Esophagus mucosa (tissue), 1 donor: ENCODE measurements around the gene ACACA. TPM values are rescaled to one million over a fixed set of nuclear protein-coding genes. Genes with fewer than 3 reads are reported as not detected.

Experiments used
- ATAC-seq: fragments of 200-7000 bp; cut with Tn5 transposase; one replicate; pipeline ENCODE4 v1.9.1; 2020
- total RNA-seq: library from RNA; stranded (reverse); gene quantifications from one replicate; pipeline ENCODE4 v1.2.4, GENCODE V29; 2023
- donor health status: DM: yes; HTN: yes; CAD: no.

The ACACA gene
- total RNA-seq, 1 donor from 2014 or later = 119 TPM

DNA sequence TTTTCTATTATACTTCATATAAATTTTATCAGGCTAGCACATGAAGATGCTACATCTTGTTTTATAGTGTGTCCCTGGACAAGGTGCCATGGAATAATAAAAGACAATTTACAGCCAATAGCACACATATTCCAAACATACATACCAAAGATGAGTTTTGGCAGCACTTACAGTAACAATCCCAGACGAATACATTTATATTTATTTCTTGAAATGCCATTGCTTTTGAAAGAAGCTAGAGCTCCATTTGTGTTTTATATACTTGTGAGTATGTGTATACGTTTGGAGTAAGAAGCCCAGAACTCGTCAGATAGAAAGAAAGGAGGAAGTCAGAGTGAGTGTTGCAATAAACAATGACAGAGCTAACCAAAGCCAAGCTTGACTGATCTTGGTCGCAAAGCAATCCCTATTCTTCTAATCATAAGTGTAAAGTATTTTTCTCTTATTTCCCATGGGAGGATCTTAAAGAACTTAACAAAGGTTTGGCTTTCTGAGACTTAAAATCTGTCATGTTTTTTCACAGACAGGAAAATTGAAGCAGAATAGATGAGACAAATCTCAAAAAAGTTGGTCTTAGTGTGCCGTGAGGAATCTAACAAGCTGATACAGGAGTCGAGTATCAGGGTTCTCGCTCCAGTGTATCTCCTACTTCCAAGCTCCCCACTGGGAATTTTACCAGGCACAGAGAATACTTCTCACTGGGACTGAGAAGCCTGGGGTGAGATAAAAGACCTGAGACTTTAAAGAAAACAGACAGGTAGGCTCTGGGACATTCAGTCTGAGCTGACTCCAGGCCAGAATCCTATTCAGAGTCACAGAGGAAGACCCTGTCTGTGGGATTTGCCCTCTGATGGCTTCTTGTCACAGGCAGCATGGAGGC is 282.5 kb downstream of the ACACA start:
- ATAC-seq = no peak

DNA sequence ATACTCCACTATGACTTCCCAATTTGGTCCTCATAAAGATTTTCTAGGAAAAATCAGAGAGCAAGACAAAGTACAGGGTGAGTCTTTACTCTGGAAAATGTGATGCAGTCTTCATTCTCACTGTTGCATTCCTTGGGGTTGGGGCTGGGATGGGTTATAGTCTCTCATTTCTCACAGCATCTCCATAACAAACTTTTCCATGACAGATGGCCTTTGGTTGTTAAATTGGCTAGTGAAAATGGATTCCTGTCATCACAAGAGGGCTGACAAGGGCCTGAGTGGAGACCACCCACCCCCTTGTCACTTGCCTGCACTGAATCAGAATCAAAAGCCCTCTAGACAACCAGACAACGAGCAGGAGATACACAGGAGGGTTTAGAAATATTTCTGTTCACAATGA is 283.2 kb downstream of the ACACA start:
- no peak for ATAC-seq

DNA sequence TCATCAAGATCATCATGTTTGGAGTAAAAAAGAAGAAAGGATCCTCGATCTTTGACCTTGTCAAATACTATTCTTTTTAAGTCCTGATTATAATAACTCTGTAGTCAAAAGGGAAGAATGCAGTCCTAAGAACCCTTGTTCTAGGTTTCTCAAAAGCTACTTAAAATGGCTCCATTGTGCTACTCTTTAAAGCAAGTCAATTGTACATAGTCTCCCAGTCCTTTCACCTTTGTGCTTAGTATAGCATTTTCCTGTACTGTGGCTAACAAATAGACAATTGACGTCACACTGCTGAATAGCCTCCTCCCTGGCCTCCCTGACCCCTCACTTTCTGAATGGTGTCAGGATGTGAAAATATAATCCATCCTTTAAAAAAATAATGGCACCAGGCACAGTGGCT is 285.0 kb downstream of the ACACA start:
- no peak for ATAC-seq

DNA sequence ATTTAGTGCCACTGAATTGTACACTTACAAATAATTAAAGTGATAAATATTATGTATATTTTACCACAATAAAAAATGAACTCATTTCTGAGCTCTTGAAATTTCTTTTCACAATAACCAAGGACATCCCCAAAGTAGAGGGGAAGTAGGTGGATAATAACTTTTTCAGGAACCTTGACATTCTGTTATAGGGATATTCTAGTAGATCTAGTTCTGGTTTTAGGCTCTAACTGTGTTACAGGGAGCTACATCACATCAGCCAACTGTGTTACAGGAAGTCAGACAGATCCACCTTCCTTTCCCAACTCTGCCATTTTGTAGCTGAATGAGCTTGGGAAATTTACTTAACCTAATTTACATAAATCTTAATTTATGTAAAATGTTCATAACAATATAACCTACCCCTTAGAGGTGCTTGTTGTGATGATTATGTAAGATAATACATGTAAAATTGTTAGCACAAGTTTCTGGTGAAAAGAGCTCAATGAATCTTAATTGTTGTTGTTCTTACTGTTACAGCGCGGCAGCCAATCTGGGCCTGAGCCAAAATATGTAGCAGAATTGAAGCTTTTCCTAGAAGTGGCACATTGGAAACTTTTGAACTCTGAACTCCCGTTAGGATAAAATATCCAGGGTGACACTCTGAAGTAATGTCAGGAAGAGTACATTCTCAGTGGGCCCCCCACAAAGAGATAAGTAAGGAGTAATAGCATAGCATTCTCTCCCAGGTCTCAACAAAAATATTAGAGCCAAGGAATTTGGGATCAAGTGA is 288.1 kb downstream of the ACACA start:
- ATAC-seq = no peak

DNA sequence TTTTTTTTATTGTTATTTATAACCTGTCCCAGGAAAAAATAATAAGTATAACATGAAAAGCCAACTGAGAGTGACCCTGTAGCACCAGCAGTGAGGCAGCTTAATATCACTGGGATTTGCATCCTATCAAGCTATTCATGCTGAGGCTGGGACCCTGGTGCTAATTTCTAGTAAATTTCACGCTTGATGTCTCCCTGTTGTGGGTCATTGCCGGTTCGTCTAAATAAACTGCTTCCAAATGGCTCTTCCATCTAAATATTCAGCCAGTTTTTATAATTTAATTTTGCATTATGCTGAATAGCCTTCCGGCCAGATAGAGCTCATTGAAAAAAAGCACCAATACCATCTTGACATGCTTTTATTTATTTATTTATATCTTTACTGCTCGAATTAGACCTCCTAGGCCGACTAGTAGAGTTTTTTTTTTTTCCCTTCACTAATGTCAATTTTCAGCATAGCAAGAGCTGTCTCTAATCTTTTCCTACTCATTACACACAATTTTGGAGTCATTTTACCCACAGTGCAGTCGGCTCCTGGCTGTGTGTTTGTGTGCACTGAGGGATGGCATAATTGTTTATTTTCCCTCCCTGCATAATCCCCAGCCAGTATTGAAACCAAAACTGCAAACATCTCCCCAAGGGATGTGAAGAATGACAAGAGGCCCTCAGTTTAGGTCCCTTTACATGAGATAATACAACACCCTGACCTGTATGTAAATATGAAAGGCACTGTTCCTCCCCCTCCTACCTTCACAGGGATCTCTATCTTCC is 289.1 kb downstream of the ACACA start:
- no peak for ATAC-seq

DNA sequence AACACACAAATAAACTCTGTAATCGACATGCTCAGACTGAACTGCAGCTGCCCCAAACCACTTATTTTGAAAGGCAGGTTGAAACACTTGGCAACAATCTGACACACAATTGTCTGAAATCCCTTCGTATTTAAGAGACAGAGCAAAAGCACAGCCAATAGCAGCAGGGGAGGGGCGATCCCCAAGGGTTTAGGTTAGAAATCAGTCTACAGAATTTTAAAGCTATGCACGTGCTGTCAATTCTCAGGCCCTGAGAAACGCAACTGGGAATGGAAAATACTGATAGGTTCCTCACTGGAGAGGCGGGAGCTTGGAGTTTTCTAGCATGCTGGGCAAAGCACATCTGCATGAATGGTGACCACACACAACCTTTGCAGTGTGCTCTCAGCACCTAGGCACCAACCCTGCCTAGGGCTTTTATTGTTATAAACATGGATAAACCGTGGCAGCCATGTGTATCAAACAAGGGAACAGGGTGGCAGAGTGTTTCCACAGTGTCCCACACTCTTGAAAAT is 289.9 kb downstream of the ACACA start:
- ATAC-seq = no peak

DNA sequence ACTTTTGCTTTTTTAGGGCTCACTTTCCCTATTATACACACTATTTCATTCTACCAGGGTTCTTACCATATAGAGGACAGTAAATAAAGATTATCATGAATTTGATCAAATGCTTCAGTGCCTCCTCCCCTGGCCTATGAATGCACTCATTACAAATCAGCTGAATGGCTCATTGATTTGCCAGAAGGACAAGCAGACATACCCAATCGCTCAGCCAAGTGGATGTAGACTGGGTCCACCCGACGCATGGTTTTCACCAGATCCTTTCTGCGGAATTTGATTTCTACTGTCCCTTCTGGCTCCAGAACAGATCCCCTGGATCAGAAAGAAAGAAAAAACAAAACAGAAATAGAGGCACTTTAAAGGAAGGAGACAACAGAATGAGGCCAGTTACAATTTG is 295.3 kb downstream of the ACACA start:
- no peak for ATAC-seq

DNA sequence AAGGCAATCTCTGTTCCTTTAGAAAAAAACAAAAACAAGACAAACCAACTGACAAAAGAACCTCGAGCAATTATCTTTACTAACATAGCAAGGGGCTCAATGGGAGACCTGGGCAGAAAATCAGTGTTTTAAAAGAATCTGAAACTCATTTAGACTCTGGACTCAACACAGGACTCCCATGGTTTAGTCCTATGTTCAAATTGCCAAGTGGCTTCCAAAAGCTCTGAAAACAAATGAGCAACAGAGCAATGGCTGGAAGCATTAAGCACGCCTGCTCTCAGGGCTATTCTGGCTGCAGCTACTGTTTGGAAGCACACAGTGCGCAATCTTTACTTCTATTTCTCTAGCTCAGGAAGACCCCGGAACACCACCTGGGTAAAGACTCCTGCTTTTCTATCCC is 295.9 kb downstream of the ACACA start:
- ATAC-seq = no peak

DNA sequence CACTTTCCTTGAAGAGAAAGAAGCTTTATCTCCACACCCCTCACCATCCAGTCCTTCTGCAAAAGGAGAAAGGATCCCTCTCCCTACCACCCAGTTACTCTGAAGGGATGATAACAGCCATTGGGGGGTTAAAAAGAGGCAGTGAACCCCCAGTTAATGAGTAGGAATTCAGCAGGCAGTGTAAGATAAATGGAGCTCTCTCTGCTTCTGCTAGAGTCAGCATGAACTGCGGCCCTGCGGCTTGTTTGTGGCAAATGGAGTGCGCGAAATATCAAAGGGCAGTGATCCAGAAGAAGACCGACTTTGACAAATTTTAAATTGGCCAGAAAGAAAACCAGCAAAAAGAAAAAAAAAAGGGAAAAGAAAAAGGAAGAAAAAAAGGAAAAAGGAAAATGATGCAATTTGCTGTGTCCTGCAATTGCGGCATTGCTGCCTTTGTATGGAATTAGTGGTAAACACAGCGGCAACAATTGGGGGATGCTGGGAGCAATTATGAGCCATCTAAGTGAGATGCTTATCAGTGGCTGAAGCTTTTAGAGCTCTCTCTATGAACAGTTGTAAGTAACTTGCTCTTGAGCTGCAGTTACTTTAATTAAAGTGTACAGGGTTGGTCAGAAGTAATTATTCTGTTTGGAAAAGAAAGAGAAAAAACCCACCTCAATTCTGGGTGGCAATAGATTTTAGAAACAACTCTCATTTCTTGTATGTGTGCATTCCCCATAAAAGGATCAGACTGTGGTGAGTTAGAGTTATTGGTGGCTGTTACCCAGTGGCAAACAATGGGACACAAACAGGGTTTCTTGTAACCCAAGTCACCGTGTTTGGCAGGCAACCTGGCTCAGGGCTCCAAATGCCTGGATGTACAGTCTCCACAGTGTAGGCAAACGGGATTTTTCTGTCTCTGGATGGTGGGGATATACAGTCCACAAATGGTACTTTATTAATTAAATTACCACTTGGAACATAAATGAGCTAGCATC is 296.6 kb downstream of the ACACA start:
- ATAC-seq = no peak

DNA sequence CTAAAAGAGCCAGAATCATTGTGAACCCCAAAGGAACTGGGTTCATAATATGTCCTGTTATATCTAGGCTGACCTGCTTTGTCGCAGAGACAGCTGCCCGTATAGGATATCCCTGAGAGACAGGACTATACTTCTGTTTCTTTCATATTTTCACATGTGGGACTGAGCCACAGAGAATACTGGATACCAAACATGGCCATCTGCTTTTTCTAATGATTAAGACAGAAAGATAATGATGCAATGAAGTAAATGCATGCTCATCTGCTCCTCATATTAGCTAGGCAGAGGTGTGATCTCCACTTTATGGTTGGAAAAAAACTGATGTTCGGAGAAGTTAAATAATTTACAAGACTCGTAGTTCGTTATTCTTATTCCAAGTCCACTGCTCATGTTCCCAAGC is 297.5 kb downstream of the ACACA start:
- ATAC-seq = no peak

DNA sequence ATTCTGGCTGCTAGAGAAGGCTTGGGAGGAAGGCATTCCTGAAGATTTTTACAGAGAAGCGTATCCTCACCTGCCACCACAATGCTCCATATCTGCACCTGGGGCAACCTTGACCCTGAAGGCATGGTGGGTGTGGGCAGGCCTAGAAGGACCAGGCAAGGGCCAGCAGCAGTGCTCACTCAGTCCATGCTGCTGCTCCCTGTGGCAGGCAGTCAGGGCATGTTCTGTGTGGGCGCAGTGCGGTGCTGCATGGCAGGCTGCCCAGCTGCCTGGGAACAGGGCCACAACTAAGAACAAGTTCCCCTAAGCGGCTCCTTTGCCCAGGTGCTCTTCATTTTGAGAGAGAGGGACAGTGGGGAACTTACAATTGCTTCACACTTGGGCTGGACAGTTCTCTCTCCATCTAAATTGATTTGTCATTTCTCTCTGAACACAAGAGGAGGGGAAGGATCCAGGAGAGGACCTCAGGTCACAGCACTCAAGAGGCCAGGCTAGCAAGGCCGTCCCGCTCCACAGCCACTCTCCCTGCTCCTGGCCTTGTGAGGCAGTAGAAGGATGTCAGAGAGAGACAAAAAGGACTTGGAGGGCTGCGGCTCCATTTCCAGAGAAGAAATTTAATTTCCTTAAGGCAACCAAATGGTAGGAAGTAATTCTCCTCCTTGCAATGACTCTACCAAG is 299.1 kb downstream of the ACACA start:
- ATAC-seq = peak; percentile 83

DNA sequence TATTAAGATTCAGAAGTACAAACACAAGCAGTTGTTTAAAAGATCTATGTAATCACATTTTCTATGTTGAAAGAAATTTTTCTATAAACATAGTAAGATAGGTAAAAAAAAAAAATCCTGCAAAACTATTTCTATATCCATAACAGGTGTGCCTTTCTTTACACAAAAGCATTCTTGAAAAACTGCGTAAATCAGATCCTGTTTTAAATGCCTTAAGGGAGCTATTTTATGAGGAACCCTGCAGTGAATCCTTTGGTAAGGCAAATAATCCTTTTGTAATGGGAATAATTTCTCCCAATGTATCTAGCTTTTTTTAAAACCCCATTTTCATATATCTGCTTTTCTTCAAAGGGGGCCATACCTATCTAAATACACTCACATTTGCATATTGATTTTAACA is 300.6 kb downstream of the ACACA start:
- ATAC-seq = no peak

DNA sequence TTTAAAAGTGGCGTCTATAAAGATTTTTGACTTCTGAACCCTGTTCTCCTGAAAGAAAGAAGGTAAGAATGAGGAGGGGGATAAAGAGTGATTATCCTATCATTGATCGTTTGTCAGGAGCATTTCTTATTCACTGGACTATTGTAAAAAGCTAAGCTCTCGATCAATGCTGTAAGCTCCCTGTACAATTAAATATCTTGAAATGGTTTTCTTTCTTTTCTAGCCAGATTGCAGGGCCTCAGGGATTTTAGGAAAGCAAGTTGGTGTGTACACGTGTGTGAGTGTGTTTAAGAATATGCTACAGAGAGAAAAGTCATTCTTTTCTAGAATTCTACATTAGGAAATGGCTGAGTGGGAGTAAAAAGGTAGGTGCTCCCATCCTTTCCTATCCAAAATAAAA is 303.4 kb downstream of the ACACA start:
- ATAC-seq = no peak

DNA sequence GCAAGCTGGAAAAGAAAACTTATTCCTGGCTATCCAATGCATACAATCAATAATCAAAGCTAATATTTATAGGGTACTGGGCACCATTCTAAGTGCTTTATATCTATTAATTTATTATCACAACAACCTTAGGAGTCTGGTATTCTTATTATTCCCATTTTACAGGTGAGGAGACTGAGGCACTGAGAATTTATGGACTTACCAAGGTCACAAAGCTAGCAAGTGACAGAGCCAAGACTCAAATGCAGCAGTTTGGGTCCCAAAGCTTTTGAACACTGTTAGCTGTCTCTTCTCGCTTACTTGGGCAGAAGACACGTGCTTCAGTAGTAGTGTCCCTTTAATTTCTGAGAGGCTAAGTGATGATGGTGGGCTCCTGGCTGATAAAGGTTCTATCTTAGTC is 305.3 kb downstream of the ACACA start:
- no peak for ATAC-seq

DNA sequence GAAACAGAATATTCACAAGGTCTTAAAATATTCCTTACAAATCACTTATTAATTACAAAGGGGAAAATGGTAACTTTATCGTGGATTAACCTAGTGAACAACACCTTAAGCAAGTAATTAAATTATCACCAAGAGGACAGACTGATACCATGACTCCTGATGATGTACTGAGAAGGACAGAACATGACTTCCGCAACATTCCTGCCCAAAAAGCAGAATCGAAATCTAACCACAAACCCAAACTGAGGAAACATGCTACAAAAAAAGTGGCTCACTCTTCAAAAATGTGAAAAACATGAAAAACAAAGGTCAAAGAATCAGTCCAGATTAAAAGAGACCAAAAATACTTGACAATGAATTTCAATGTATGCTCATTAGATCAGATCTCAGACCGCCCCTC is 306.4 kb downstream of the ACACA start:
- no peak for ATAC-seq

DNA sequence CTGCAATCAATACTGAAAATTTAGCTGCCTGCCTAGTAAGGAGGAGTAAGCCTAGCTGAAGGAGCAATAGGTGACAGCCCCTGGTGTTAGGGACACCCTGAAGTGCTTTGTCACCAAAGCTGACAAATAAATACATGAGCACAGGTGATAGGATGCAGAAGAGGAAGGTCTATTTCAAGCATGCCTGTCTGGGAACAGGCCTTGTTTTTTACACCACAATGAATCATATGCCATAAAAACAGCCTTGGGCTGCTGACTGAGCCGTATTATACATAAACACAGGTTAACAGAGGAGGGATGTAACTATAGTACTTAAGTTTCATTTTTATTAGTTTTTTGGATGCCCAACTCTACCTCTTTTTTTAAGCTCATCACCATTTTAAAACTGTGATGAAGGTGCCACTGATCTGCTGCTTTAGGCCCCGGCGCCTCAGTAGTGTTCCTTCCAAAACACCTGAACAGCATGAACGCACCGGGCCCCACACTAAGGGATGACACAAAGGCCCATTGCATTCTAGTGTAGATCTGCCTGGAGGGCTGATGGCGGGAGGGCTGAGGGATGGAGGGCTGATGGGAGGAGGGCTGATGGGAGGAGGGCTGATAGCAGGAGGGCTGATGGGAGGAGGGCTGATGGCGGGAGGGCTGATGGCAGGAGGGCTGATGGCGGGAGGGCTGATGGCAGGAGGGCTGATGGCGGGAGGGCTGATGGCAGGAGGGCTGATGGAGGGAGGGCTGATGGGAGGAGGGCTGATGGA is 307.5 kb downstream of the ACACA start:
- ATAC-seq = no peak

DNA sequence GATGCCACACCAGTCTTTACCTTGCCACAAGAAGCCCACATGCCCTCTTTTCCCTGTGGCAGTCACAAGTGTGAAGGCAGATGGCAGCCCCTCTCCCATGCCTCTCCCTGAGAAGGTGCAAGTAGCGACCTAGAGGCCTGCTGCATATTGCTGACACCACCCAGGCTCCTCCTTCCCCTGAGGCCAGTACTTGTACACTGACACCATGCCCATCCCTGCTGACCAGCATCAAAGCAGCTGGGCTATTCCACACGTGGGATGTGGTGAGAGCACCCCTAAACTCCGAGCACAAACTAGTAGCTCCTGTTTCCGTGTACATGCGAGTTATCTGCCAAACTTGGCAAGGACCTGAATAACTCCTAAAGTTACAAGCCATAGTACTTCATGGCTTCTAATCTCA is 308.5 kb downstream of the ACACA start:
- no peak for ATAC-seq

DNA sequence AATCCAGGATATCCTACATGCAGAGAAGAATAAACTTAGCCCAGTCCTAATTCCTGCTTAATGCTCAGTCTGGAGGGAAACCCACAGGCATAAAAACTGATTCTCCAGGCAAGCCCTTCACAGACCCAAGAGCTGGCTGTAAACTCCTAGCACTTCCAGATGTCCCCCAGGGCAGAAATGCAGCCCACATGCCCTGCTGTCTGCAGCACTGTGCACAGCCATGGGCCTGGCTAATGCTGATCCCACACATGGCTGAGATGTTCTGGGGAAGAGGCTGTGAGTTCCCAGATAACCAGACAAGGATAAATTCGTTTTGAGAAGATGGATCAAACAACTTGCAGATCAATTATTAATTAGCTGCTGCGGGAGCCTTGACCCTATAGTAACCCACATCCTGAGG is 309.5 kb downstream of the ACACA start:
- ATAC-seq = no peak

DNA sequence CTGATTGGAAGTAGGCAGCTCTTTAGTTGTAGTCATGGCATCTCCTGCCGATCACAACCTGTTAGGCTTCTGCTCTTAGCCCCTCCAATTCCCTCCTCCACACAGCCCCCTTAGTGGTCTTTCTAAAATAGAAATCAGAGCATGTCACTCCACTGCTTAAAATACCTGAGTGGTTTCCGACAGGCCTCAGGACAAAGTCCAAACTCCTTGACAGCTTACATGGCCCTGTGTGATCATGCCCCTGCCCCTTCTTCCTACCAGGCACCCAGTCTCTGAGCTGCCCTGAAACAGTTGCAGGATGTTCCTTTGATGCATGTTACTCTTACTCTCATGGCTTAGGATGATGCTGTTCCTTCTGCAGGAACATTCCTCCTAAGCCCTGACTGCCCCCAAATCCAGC is 310.6 kb downstream of the ACACA start:
- ATAC-seq = no peak

DNA sequence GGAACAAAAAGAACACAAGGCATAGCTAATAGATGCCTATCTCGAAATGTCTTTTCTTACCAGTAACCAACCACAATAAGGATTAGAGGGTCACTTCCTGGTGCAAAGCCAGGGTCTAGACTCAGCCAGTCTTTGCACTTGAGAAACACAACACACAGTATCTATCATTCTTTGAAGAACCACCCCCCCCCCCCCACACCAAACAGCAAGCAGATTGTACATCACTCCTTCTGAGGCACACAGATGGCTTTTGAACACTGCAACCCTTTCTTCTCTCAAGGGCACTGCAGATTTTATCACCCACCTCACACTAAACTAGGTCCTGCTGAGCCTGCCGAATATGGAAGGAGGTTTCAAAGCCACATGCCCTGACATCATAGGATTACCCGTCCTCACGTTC is 312.2 kb downstream of the ACACA start:
- ATAC-seq = no peak
